IgD-negative memory B cell (primary cell): Measurements from ENCODE around the gene TRAPPC5. TPM values are rescaled to one million over a fixed set of nuclear protein-coding genes. Genes with fewer than 3 reads are reported as not detected.

Source experiments
- H3K27ac Mint-ChIP-seq, 3 donors: one replicate each; pipeline ENCODE4 v1.8.0; 2020 to 2022; ENCODE audit warnings: mild to moderate bottlenecking in 3 of 3, mixed read lengths in 3 of 3, moderate library complexity in 1 of 3
- H3K27me3 Mint-ChIP-seq: one replicate; pipeline ENCODE4 v1.8.0; 2021; ENCODE audit warnings: mixed read lengths
- H3K36me3 Mint-ChIP-seq: one replicate; pipeline ENCODE4 v1.8.0; 2020; ENCODE audit warnings: mild to moderate bottlenecking, mixed read lengths
- H3K4me1 Mint-ChIP-seq, 3 donors: one replicate each; pipeline ENCODE4 v1.8.0; 2020 to 2022; ENCODE audit warnings: mixed read lengths in 3 of 3, mild to moderate bottlenecking in 1 of 3
- H3K4me3 Mint-ChIP-seq, 4 donors: one replicate each; pipeline ENCODE4 v1.8.0; 2020 to 2022; ENCODE audit warnings: mild to moderate bottlenecking in 4 of 4, mixed read lengths in 4 of 4, moderate library complexity in 3 of 4
- H3K9me3 Mint-ChIP-seq, 3 donors: one replicate each; pipeline ENCODE4 v1.8.0; 2020 to 2021; ENCODE audit warnings: mixed read lengths in 3 of 3, mild to moderate bottlenecking in 1 of 3
- polyA plus RNA-seq: library from polyadenylated mRNA; unstranded; fragments of 300-500 nt; fragmentation: Illumina TruSeq; gene quantifications from one replicate; pipeline ENCODE4 v1.2.3, GENCODE V29; 2021

Gene TRAPPC5
- polyA plus RNA-seq, 1 donor from 2014 or later = 219 TPM

DNA sequence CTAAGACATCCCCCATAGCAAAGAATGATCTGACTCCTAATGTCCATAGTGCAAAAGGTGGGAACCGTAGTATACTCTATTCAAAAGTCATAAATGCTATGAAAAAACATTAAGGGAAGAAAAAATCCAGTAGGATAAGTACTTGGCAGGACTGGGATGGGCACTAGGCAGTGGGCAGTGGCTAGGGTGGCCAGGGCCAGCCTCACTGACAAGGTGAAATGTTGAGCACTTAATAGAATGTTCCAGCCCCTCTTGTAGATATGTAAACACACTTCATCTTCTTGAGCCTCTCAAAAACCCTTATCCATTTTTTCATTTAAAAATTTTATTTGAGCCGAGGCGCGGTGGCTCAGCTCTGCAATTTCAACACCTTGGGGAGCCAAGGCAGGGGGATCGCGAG is 52.7 kb downstream of the TRAPPC5 start:
- H3K27me3 Mint-ChIP-seq = peaks cover 28% of the 10 kb centered on the region
- H3K36me3 Mint-ChIP-seq = no peaks in the 10 kb centered on the region
- H3K27ac Mint-ChIP-seq = no peak overlapping the region
- H3K9me3 Mint-ChIP-seq = no peaks in the 10 kb centered on the region
- peaks cover 4 to 15% (median 10%) of the 10 kb centered on the region in 3 donors for H3K4me1 Mint-ChIP-seq
- no peak overlapping the region for H3K4me3 Mint-ChIP-seq

GRCh38 chr19:7734220-7735203 is 53.9 kb downstream of the TRAPPC5 start:
- Mint-ChIP-seq H3K9me3 (no peaks in the 10 kb centered on the region), H3K27me3 (peaks cover 17% of the 10 kb centered on the region), H3K36me3 (no peaks in the 10 kb centered on the region), H3K4me1 (peaks cover 4 to 17% (median 5%) of the 10 kb centered on the region in 3 donors), H3K4me3 (peak overlapping the region in 1 of 4 donors; percentile 6), H3K27ac (no peak overlapping the region)

DNA sequence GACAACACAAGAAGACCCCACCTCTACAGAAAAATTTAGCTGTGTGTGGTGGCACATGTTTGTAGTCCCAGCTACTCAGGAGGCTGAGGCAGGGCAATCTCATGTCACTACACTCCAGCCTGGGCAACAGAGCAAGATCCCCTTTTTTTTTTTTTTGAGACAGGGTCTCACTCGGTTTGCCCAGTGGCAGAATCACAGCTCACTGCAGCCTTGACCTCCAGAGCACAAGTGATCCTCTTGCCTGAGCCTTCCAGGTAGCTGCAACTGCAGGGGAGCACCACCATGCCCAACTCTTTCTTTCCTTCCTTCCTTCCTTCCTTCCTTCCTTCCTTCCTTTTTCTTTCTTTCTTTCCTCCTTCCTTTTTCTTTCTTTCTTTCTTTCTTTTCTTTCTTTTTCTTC is 55.5 kb downstream of the TRAPPC5 start:
- Mint-ChIP-seq H3K27ac (peak overlapping the region in 1 of 3 donors; percentile 35), H3K9me3 (no peaks in the 10 kb centered on the region), H3K27me3 (peaks cover 12% of the 10 kb centered on the region), H3K4me1 (peaks cover 3 to 15% (median 9%) of the 10 kb centered on the region in 3 donors), H3K4me3 (no peak overlapping the region), H3K36me3 (peaks cover 2% of the 10 kb centered on the region)

- Mint-ChIP-seq H3K9me3 (no peaks in the 10 kb centered on the region), H3K4me1 (peaks cover 6 to 16% (median 14%) of the 10 kb centered on the region in 3 donors), H3K27ac (no peak overlapping the region), H3K27me3 (peaks cover 9% of the 10 kb centered on the region), H3K4me3 (no peak overlapping the region), H3K36me3 (peaks cover 2% of the 10 kb centered on the region)
Observed at GRCh38 chr19:7737215-7737614, 56.6 kb downstream of the TRAPPC5 start.

Other genes starting within 250 kb of the TRAPPC5 start
- 2.8 TPM for gene PEX11G, start 191.8 kb upstream of the TRAPPC5 start, polyA plus RNA-seq
- gene ZNF358, start 164.7 kb upstream of the TRAPPC5 start, polyA plus RNA-seq = 1.3 TPM
- gene MCOLN1, start 158.2 kb upstream of the TRAPPC5 start, polyA plus RNA-seq = 5.2 TPM
- gene PNPLA6, start 145.1 kb upstream of the TRAPPC5 start, polyA plus RNA-seq = 12.5 TPM
- gene CAMSAP3, start 85.0 kb upstream of the TRAPPC5 start, polyA plus RNA-seq = 0.44 TPM
- gene XAB2, start 51.3 kb upstream of the TRAPPC5 start, polyA plus RNA-seq = 9.7 TPM
- gene PET100, start 51.0 kb upstream of the TRAPPC5 start, polyA plus RNA-seq = 232 TPM
- not detected for gene PCP2, start 47.1 kb upstream of the TRAPPC5 start, polyA plus RNA-seq
- 70.2 TPM for gene STXBP2, start 43.7 kb upstream of the TRAPPC5 start, polyA plus RNA-seq
- not detected for gene RETN, start 11.8 kb upstream of the TRAPPC5 start, polyA plus RNA-seq
- 0.73 TPM for gene MCEMP1, start 3.7 kb upstream of the TRAPPC5 start, polyA plus RNA-seq
- 197 TPM for gene FCER2, start 21.3 kb downstream of the TRAPPC5 start, polyA plus RNA-seq
- gene CLEC4G, start 51.3 kb downstream of the TRAPPC5 start, polyA plus RNA-seq = 0.43 TPM
- not detected for gene CD209, start 66.7 kb downstream of the TRAPPC5 start, polyA plus RNA-seq
- gene CLEC4M, start 82.4 kb downstream of the TRAPPC5 start, polyA plus RNA-seq = not detected
- 3.2 TPM for gene EVI5L, start 149.4 kb downstream of the TRAPPC5 start, polyA plus RNA-seq
- gene PRR36, start 193.6 kb downstream of the TRAPPC5 start, polyA plus RNA-seq = not detected
- gene LRRC8E, start 207.7 kb downstream of the TRAPPC5 start, polyA plus RNA-seq = not detected
- gene MAP2K7, start 223.0 kb downstream of the TRAPPC5 start, polyA plus RNA-seq = 2.4 TPM
- not detected for gene TGFBR3L, start 234.0 kb downstream of the TRAPPC5 start, polyA plus RNA-seq
- gene SNAPC2, start 239.5 kb downstream of the TRAPPC5 start, polyA plus RNA-seq = 19.0 TPM
- not detected for gene CTXN1, start 245.3 kb downstream of the TRAPPC5 start, polyA plus RNA-seq